Dedifferentiated amniotic fluid mesenchymal stem cell (primary cell): ENCODE data around the gene PTPRR.

Experiments used
- DNase-seq: peaks from one replicate; pipeline ENCODE4 v3.0.0-alpha.2; 2016; ENCODE audit errors: extremely low spot score

PTPRR gene, protein sequence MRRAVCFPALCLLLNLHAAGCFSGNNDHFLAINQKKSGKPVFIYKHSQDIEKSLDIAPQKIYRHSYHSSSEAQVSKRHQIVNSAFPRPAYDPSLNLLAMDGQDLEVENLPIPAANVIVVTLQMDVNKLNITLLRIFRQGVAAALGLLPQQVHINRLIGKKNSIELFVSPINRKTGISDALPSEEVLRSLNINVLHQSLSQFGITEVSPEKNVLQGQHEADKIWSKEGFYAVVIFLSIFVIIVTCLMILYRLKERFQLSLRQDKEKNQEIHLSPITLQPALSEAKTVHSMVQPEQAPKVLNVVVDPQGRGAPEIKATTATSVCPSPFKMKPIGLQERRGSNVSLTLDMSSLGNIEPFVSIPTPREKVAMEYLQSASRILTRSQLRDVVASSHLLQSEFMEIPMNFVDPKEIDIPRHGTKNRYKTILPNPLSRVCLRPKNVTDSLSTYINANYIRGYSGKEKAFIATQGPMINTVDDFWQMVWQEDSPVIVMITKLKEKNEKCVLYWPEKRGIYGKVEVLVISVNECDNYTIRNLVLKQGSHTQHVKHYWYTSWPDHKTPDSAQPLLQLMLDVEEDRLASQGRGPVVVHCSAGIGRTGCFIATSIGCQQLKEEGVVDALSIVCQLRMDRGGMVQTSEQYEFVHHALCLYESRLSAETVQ

DNA sequence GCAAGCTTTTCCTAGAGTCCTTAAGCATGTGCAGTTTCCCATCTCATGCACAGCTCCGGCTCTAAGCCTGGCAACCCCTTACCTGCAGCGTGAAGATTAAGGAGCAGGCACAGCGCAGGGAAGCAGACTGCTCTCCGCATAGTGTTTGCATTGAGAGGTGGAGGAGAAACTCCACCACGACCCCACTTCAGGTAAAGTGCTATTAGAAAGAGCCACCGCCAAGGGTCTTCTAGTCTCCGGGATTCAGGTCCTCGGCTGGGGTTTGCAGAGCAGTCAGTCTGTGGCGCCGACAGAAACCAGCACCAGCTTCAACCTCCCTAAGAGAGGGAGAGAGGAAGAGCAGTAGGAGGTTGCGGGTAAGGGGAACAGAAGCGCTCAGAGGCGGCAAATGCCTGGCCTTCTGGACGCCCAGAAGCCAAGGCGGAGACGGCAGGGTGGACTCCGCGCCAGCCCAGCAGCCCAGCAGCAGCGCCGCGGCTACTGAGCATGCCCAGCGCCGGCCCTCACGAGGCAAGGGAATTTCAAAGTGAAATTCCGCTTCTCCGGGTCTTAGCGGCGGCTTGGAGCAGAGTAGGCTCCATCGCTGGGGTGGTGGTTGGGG lies at the start of gene PTPRR:
Gene PTPRR (minus strand): TSS at position 488 of the 601 bp plus-strand sequence. CDS start 348 bp downstream, at position 140.
- DNase-seq, result no peak

DNA sequence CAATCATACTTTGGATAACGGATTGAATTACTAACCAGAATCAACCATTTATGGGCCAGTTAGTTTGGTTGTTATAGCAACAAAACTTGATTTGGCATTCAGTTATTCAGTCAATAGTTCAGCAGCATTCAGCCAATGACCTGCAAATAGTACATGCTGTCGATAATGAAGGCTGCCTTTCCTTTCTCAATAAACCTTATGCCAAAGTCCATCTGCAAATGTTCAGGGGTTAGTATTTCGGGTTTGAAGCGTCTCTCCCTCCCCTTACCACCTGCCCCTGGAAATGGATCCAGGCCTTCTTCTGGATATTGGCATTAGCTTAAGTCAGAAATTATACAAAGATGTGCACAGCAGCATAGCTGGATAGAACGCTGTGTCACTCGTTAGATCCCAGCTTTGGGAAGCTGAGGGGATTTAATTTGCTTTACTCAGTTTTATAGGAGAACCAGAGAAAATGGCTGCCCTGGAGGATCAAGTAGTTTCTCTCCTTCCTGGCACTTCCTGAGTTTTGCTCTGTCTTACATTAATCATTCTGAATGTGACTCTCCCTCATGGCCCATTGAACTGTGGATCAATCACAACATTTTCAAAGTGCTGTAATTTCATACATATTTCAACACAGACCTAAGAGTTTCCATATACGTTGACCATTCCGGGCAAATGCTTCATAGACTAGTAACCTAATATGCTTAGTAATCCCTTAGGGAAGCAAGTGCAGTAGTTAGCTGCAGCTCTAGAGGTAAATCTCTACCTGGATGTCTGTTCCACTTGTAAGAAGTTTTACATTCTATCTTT lies 46.7 kb upstream of the PTPRR start:
- DNase-seq, result no peak

DNA sequence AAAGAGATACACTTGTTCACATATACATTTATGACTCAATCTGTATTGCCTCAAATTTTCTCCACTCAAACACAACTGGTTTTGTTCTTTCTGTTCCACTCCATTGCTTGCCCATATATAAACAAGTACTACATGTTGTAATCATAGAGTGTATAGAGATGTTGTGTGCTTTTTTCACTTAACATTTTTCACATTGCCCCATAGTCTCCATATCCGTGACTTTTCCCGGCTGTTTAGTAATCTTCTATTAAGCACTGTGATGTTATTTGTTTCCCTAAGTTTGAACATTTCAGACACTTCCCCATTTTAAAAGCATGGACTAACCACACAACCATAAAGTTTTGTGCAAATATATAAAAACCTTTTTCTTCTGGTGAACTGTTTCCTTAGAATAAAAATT lies 45.5 kb upstream of the PTPRR start:
- no peak for DNase-seq

DNA sequence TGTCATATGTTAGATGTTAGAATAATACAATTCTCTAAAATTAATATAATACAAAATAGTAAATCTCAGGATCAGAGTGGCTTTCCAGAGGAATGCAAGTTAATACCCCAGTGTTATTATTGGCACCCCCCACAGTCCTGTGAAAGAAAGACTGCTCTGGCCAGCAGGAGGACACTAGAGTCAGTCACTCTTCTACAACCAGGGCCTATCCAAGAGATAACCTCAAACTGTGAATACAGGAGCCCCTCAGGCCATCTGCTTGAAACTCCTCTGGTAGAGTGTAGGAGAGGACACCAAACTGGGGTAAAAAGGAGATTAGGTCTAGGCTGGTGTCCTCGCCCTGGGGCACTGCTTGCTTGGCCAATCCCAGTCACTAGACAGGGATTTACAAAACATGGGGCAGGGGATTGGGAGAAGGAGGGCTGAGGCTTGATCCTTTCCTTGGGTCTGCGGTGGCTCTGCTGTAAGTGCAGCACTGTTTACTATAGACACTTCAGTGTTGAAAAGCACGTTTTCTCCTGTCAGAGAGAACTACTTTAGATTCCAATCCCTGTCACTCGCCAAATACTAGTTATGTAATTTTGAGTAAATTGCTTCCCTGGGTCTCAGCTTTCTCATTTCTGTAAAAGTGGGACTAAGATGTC lies 44.5 kb upstream of the PTPRR start:
- DNase-seq, result no peak

DNA sequence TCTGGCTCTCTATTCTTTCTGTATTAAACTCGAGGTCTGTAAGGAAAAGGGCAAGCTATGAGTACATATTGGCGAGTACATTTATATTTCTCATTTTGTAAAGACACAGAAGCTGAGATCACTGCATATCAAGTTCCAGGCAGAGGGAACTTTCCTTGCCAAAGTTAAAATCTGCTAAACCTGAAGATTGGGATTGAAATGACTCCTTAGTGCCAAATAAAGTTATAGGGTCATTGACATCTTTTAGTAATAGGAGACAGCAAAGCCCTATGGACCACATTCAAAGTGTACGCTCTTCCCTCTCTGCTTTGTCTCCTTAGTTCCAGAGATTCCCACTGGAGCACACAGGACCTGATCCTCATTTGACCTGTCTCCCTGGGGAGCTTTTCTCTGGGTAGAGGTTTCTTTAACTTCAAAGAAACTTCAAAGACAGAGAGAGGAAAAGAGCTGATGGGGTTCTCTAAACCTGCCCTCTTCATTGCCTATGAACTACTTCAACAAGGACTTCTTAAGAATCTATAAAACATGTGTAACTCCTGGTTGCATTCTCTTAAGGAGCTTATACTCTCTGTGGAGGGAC lies 42.6 kb upstream of the PTPRR start:
- no peak for DNase-seq

DNA sequence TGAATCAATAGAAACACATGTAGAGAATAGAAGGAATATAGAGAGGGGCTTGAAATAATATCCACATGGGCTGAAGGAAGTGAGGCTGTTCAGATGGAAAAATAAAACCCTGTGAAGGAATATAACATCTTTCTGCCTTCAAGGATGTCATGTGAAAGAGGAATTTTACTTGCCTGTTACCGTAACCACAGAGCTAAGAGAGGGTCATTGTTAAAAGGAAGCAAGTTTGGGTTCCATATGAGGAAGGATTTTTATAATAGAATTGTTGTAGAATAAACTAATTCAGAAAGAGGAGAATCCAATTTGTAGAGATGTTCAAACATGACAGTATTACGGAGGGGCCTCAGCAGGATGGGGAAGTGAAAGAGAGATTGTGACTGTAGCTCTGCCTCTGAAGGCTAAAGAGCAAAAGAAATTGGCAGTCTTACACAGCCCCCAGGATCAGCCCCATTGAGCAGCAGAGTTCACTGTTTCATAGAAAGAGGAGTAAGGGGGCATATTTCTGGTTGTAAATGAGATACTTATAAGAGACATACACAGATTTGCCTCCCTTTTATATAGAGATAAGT lies 41.8 kb upstream of the PTPRR start:
- DNase-seq, result no peak

DNA sequence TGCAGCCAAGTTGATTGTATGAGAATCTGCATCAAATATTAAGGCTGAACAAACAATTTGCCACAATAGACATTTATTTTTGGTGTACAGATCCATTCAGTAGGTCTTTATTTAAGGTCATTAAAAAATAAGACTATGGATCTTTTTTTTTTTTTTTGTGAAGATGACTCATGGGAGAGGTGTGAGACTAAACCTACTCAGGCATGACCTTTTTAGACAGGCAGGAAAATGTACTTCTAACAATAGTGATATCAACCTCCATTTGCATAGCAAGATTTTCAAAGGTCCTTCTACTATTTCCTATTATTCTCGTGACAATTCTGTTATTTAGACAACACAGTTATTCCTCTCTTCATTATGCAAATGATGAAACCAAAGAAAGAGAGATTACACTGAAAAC lies 39.9 kb upstream of the PTPRR start:
- no peak for DNase-seq

DNA sequence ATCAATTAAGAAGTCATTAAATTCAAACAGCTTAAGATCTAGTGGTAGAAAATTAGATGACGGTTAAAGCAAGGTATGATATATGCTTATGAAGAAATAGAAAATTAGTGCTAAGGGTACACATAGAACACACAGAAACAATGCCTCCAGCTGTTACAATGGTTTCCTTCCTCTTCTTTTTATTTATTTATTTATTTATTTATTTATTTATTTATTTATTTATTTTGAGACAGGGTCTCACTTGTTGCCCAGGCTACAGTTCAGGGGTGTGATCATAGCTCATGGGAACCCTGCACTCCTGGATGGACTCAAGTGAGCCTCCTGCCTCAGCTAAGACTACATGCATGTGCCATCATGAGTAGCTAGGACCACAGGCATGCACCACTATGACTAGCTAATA lies 34.9 kb upstream of the PTPRR start:
- no peak for DNase-seq

DNA sequence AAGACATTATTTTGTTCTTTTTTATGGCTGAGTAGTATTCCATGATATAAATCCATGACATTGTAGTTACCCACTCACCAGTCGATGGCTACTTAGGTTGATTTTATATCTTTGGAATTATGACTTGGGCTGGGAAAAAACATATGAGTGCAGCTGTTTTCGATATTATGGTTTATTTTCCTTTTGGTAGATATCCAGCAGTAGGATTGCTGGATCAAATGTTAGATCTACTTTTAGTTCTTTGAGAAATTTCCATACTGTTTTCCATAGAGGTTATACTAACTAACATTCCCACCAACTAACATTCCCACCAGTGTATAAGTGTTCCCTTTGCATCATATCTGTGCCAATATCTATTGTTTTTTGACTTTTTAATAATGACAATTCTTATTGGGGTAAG lies 29.9 kb upstream of the PTPRR start:
- no peak for DNase-seq

DNA sequence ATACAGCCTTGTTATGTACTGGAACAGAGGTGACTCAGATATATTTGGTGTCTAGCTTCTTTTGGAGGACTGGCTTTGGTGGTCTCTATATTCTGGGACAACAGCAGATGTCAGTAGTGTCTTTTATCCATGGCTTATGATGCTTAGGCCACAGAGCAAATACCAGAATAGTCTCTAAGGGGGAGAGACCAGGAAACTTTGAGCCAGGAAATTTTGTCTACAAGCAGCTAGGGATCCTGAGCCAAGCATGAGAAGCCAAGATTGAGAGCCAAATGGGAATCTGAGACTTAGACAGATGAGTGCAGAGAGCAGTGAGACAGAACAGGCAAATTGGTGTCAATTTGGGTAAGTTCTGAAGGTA lies 28.4 kb upstream of the PTPRR start:
- no peak for DNase-seq

DNA sequence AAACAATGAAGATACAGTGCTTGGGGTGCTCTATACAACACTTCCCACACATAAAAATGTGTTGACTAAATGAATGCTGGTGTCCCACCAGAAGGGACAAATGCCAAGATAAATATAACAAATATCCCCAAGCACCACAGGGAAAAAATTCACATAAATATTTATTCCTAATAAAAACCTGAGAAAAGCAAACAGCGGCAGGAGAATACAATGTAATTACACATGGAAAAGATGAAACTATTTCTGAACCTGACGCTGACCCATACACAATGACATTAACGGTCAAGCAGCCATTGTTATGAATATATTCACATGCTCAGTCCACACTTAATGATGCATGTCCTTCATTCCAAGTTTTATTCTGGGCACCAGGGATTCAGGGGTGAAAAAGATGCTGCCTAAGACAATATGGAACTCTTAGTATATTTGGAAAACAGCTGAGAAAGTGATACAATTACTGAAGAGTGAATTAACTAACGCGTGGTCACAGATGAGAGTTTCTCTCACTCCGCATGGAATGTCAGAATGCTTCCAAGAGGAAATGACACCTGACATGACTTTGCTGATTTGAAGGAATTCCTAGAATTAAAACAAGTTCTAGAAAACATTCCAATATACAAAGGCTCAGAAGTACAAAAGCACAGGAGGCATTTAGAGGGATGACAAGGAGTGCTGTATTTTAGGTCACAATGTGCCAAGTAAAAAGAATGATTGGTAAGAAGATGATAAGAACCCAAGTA lies 27.9 kb upstream of the PTPRR start:
- DNase-seq, result no peak

DNA sequence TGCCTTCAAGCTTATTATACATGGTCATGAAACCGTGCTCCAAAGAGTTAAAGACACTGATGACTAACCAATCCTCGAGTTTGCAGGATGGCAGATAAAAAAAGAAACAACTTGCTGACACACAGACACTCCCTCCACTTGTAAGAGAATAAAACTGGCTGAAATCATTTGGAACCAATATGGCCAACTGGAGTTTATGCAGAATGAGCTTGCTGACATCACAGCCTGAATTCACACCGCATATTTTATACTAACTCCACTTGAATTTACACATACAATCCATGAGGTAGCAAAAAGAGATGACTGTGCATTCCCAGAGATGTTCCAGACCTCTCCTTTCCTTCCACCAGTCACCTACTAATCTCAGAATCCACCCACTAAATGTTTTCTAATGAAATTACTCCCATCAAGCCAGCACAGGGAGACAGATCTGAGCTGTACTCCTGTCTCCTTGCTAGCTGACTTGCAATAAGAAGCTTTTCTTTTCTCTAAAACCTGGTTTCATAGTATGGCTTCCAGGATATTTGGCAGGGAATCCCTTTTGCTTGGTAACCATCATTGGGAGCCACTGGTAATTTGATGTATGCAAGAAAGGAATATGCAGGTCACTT lies 15.8 kb upstream of the PTPRR start:
- no peak for DNase-seq

DNA sequence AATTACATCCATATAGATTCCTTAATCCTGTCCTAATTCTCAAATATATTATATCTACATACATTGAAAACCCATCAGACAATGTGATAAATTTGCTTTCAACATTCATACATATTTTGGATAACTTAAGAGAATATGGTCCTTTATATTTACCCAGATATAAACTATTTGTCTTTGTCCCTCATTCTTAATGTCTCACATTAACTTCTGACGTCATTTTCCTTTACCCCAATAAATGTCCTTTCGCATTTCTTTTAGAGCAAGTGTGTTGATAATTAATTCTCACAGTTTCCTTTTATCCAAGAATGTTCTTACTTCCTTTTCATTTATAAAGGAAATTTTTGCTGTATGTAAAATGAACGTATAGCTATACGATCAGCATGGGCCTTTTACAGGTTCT lies 12.6 kb upstream of the PTPRR start:
- DNase-seq, result no peak

DNA sequence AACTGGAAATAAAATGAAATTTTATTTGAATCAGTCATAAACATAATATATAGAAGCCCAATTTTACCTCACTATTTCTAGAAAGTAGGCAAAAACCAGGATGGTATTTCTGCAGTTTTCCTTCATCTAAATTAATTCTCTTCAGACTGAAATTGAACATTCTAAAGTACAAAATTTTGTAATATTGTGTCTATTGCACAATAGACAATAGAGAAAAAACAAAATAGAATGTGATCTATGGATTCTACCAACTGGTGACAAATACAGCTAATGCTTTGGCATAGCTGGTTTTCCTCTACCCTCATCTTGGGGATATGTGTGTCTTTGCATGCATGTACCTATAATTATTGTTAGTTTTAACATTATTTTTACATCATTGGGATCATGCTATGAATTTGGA lies 8.5 kb upstream of the PTPRR start:
- no peak for DNase-seq

DNA sequence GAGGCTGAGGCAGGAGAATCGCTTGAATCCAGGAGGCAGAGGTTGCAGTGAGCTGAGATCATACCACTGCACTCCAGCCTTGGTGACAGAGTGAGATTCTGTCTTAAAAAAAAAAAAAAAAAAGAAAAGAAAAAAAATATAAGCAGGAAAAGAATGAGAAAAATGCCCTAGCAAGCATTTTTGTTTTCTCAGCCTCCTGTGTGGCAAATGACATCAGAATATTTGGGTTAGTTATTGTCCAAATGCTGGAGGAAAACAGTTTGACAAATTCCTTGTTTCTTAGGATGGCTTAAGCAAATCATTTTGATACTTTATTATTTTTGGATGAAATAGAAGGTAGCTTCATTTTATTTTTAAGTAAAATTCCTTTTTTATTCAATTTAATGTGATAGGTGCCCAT lies 7.5 kb upstream of the PTPRR start:
- peak; percentile 38 for DNase-seq

DNA sequence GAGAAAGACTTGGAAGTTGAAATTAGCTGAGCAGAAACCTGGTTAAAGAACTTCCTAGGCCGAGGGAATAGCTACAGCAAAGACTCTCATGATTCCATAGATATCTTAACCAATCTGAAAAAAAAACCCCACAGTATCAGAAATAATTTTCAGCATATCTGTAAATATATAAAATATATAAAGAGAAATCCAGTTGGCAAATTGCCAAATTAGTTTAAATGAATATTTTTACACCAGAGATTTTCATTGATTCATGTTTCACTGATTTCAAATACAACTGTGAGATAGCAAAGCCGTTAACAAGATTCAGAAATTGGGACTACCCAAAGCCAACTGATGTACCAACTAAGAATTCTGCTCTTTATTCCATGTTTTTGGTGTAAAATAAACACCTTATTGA lies 6.8 kb upstream of the PTPRR start:
- DNase-seq, result no peak

DNA sequence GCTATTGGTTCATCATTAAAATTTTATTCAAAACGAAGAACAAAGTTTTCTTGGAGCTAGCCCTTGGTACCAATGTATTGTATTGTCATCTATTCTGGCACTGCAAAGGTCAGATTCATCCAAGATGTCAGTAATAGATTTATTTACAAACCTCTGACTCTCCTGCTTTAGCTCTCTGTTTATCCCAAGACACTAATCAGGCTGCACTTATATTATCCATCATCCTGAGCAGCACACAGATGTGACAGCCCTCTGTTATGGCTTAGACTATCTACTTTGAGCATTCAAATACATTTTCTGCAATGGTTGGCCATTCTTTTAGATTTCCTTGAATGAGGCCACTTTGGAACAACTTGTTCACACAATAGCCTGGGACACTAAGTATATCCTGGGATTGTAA lies 5.0 kb upstream of the PTPRR start:
- DNase-seq, result no peak

DNA sequence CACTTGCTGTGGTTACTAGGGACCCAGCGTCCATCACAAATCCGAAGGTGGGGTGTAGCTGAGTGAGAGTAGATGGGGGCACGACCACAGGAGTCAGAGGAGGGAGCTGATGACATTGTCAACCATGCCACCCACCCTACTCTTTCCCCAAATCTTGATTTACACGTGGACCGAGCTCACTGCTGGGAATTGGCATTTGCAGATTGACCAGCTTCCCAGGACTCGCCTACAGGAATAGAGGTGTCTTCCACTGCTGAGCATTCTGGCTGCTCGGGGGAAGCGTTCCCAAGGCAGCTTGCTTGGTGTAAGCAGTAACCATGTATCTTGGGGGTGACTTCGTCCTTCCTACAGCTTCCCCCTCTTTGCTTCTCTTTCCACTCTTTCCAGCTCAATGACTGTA lies 353 bp upstream of the PTPRR start:
- DNase-seq, result no peak

DNA sequence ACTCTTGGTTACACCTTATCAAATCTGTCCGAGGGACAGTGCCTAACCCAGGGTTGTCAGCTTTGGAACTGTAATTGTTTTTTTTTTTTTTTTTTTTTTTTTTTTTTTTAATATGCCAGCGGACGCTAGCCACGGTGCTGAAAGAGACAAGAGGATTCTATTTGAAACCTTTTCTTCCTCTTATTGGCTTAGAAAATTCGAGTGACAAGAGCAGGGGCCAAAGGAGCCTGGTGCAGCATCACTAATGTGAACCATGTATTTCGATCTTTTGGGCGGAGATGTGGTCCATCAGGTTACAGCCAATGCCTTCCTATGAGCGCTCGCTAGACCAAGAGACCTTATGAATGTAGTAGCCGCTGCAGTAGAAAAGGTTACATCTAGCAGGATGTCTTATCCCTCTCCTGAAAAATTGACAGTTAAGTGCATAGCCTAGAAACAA lies 922 bp downstream of the PTPRR start:
- DNase-seq, result no peak

DNA sequence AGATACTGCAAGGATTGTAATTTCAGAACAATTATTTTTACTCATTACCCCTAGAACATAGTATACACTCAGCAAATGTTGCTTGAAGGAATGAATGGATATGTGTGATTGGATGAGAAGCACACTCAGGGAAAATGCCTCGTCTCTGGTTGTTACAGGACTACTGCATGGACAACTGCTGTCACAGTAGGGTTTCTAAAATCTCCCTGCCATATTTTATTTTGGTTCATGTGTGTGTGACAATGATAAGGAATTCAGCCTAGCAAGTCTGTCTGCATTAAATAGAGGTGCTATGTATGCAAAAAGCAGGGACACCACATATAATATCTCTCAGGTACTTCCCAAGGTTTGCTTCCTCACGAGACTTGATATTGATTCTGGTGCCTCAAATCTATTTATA lies 1.4 kb downstream of the PTPRR start:
- DNase-seq, result no peak
